Left ventricle myocardium inferior (tissue), 1 donor: ENCODE measurements around the gene GALNT11. TPM values are rescaled to one million over a fixed set of nuclear protein-coding genes. Genes with fewer than 3 reads are reported as not detected.

ENCODE experiments used
- DNase-seq: peaks from one replicate; pipeline ENCODE4 v3.0.0-alpha.2; 2020
- H3K27ac ChIP-seq: fragments of 200-600 bp; replicated peaks from 2 replicates; pipeline ENCODE4 v1.8.0; 2021
- H3K27me3 ChIP-seq: fragments of 200-600 bp; 2 replicates; pipeline ENCODE4 v1.8.0; 2021; ENCODE audit warnings: low read depth
- H3K36me3 ChIP-seq: fragments of 200-600 bp; 2 replicates; pipeline ENCODE4 v1.8.0; 2021
- H3K4me1 ChIP-seq: fragments of 200-600 bp; 2 replicates; pipeline ENCODE4 v1.8.0; 2021
- H3K4me3 ChIP-seq: fragments of 200-600 bp; 2 replicates; pipeline ENCODE4 v1.8.0; 2021; ENCODE audit warnings: mild to moderate bottlenecking, moderate library complexity
- H3K9me3 ChIP-seq: fragments of 200-600 bp; replicated peaks from 2 replicates; pipeline ENCODE4 v1.8.0; 2021
- intact Hi-C: fragments of 100-400 bp; cut with micrococcal nuclease; formaldehyde crosslinking; loops from one replicate; pipeline ENCODE4 v1.11.0; 2022
- total RNA-seq: library from RNA; stranded (reverse); fragmentation: NEBNext Ultra II Directional; extraction: Animal tissue kit (Norgen Biotek cat#: 25700); gene quantifications from one replicate; pipeline ENCODE4 v1.2.1, GENCODE V29; 2021
- TF ChIP-seq, protein P1 (sequence below): fragments of 200-600 bp; IDR thresholded peaks from 2 replicates; pipeline ENCODE4 v1.8.0; 2021; ENCODE audit warnings: antibody characterized with exemption, mild to moderate bottlenecking, borderline replicate concordance
- donor health status: DM: no; HTN: yes; CAD: no; lungs with severe emphysema.

Gene GALNT11
- total RNA-seq, 1 donor from 2014 or later, result 18.6 TPM

- Histone ChIP-seq H3K27ac (no peak overlapping the region), H3K9me3 (peaks cover 8% of the 10 kb centered on the region), H3K4me3 (no peak overlapping the region), H3K36me3 (peaks cover 80% of the 10 kb centered on the region), H3K27me3 (no peaks in the 10 kb centered on the region), H3K4me1 (peaks cover 15% of the 10 kb centered on the region)
- DNase-seq, result no peak
- TF ChIP-seq, protein P1, sequence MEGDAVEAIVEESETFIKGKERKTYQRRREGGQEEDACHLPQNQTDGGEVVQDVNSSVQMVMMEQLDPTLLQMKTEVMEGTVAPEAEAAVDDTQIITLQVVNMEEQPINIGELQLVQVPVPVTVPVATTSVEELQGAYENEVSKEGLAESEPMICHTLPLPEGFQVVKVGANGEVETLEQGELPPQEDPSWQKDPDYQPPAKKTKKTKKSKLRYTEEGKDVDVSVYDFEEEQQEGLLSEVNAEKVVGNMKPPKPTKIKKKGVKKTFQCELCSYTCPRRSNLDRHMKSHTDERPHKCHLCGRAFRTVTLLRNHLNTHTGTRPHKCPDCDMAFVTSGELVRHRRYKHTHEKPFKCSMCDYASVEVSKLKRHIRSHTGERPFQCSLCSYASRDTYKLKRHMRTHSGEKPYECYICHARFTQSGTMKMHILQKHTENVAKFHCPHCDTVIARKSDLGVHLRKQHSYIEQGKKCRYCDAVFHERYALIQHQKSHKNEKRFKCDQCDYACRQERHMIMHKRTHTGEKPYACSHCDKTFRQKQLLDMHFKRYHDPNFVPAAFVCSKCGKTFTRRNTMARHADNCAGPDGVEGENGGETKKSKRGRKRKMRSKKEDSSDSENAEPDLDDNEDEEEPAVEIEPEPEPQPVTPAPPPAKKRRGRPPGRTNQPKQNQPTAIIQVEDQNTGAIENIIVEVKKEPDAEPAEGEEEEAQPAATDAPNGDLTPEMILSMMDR, result no peak
- intact Hi-C loops, result no loop called here
Observed at GRCh38 chr7:152128741-152129461, 103.4 kb downstream of the GALNT11 start.

GRCh38 chr7:152129682-152130081 lies 104.2 kb downstream of the GALNT11 start:
- DNase-seq, result no peak
- TF ChIP-seq, protein P1, result no peak
- H3K36me3 ChIP-seq, result peaks cover 77% of the 10 kb centered on the region
- no peak overlapping the region for H3K4me3 ChIP-seq
- intact Hi-C loops, result no loop called here
- peaks cover 15% of the 10 kb centered on the region for H3K4me1 ChIP-seq
- H3K9me3 ChIP-seq, result peaks cover 4% of the 10 kb centered on the region
- H3K27ac ChIP-seq, result no peak overlapping the region
- H3K27me3 ChIP-seq, result no peaks in the 10 kb centered on the region

DNA sequence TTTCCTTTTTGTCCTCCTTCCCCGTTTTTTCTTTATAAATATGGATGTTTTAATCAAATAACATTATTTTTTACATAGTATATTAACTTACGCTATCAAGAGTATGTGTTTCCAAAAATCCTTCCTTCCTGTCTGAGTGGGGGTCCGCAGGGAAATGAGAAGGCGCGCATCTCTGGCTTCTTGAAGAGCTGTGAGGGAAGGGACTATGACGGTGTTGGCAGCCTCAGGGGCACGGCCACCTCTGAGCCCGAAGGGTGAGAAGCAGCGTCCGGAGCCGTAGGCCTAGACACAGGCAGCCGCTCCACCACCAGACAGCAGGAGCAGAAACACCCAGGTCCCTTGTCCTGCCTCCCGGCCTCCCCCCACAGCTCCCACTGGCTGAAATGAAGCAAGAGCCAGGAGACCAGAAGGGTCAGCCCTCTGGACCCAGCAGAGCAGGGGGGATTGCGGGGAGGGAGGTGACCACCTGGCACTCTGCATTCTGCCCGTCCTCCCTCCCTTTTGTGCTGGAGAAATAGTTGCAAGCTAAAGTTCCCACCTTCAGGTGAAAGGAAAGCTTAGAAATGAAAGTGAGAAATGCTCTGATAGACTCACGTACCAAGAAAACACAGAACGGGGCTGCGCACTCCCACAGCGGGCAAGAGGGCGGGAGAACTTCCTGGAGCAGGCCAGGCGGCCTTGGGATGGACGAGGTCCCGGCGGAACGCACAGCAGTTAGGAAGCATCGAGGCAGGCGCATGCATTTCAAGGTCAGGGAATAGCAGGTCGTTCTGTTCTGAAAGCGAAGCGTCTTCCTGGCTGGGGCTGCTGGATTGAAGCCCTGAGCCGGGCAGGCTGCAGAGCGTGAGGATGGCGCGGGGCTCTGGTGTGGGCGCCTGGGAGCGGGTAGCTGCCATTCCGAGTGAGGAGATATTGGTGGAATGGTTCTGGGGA lies 105.5 kb downstream of the GALNT11 start:
- Histone ChIP-seq H3K4me1 (peaks cover 20% of the 10 kb centered on the region), H3K36me3 (peaks cover 67% of the 10 kb centered on the region), H3K27ac (no peak overlapping the region), H3K9me3 (no peaks in the 10 kb centered on the region), H3K27me3 (no peaks in the 10 kb centered on the region), H3K4me3 (no peak overlapping the region)
- TF ChIP-seq, protein P1, result no peak
- intact Hi-C loops, result no loop called here
- DNase-seq, result no peak

DNA sequence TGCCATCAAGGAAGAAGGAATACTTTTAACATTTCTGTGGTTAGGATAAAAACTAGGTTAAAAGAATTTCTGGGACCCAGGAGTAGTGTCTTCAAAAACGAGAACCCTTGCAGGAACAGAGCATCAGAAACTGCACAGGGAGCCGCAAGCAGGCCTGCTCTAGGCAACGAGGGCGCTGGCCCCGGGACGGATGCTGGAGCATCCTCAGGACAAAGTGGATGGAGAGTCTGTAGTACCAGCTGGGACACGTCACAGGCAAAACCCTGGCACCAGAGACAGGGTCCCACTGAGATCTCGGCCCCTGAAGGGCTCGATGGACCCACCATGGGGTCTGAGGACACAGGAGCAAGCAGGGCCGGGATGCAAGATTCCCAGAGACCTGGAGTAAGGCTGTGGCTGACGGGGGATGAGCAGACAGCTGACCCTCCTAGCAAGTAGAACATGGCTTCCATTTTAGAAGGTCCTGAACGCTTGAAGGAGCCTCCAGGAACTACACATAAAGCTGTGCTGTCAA lies 106.6 kb downstream of the GALNT11 start:
- DNase-seq, result no peak
- Histone ChIP-seq H3K4me1 (peaks cover 31% of the 10 kb centered on the region), H3K27me3 (no peaks in the 10 kb centered on the region), H3K4me3 (no peak overlapping the region), H3K9me3 (no peaks in the 10 kb centered on the region), H3K27ac (no peak overlapping the region), H3K36me3 (peaks cover 58% of the 10 kb centered on the region)
- TF ChIP-seq, protein P1, result no peak
- intact Hi-C loops, result no loop called here

GRCh38 chr7:152132812-152133211 lies 107.3 kb downstream of the GALNT11 start:
- H3K4me3 ChIP-seq, result no peak overlapping the region
- TF ChIP-seq, protein P1, result no peak
- no peak for DNase-seq
- no peaks in the 10 kb centered on the region for H3K9me3 ChIP-seq
- peaks cover 53% of the 10 kb centered on the region for H3K36me3 ChIP-seq
- intact Hi-C loops, result no loop called here
- no peaks in the 10 kb centered on the region for H3K27me3 ChIP-seq
- peaks cover 37% of the 10 kb centered on the region for H3K4me1 ChIP-seq
- H3K27ac ChIP-seq, result no peak overlapping the region
